ENCODE results near the gene LGALSL.

LGALSL gene

DNA sequence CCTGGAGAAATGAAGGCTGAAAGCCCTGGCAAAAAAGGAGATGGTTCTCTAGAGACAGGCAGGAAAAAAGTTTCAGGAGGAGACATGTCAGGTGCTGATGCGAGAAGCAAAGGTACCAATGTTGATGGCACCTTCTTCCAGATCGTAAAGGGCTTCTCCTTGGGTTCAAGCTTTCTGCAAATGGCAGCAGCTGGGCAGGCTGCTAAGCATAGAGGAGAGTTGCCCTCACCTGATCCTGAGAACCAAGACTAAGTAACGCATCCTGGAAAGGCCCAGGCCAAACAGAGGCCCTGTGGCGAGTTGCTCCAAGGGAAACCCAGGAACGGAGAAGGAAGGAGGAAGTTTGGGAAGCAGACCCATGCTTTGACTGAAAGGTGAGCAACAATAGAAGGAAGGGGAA lies 46.6 kb downstream of the LGALSL start:
- DNase-seq = no peak

DNA sequence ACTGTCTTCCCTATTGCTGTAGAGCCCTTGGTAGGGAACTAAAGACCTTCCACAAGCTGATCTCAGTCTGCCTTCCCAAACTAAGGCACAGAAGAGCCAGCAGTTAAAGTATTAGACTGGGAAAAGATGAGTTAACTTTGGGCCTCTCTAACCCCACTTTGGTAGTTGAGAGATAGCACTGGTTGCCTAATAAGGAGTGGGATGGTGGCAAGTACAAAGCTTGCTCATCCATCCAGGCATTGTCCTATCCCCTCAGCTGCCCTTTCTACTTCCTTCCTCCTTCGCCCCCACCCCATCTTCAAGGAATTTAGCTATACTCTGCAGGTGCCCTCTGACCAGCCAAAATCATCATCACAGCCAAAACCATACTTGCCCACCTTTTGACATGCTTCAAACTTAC lies 48.0 kb downstream of the LGALSL start:
- DNase-seq = no peak

- no peak for DNase-seq
Measured at GRCh38 chr2:64502860-64503259, 48.9 kb downstream of the LGALSL start.

DNA sequence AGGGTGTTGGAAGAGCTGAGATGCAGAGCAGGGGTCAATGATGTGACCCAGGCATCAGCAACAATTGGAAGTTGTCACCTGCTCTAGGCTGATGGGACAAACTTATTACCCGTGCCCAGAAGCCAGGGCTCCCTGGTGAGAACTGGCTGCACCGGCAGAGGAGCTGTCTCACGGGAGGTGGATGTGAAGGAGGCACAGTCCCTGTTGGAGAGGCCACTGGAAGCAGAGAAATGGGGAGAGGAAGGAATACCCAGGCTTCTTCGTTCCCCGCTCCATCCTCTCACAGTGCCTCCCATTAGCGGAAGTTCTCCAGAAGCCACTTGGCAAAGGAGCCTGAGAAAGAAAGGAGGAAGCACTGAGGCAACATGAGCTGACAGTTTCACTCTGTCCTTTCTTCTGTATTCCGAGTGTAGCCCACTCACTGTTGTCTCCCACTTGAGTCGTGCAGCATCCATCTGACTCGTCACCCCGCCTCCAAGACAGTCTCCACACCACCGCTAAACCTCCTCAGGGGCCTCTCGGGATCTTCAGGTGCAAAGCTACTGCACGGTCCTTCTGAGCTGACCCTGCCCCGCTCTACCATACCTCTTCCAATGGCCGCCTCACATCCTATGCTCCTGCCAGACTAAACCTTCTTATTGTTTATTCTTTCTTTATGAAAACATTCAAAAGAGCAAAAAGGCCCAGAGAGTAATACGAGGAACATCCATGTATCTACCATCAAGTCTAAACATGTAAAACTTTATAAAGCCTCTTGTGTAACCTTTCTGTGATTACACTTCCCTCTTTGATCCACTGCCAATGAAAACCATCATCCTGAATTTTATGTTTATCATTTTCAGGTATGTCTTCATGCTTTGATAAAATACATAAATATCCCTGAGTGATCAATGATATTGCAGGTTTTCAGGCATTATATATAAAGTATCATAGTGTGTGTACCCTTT lies 51.1 kb downstream of the LGALSL start:
- no peak for DNase-seq

GRCh38 chr2:64506686-64507085 lies 52.7 kb downstream of the LGALSL start:
- DNase-seq = no peak
